ENCODE data around the gene GIMAP2.

- no peak for TF ChIP-seq POLR2A (IDR thresholded peaks at IDR 0.05; ENCODE audit: low read length)
- no peak for TF ChIP-seq GATA1 (IDR thresholded peaks at IDR 0.05; ENCODE audit: low read depth, low read length)
Observed at GRCh38 chr7:150728011-150728410, 42.5 kb downstream of the GIMAP2 start.

All from erythroblast (primary cell).